Stimulated activated CD4-positive, alpha-beta T cell treated with anti-CD3 and anti-CD28 coated beads, Interleukin-4, amount 100 ng/mL, for 24 hours (primary cell): ENCODE measurements around the gene RPGRIP1.
"Not testable (repeated sequence)": the region's sequence is repeated elsewhere in the genome, so short reads cannot be mapped to it uniquely, and the experiment has no call there.

Experiments used
- DNase-seq: peaks from one replicate; pipeline ENCODE4 v3.0.0-alpha.2; 2020

The RPGRIP1 gene

GRCh38 chr14:21258889-21259787 is 20.7 kb upstream of the RPGRIP1 start:
- DNase-seq, result no peak

DNA sequence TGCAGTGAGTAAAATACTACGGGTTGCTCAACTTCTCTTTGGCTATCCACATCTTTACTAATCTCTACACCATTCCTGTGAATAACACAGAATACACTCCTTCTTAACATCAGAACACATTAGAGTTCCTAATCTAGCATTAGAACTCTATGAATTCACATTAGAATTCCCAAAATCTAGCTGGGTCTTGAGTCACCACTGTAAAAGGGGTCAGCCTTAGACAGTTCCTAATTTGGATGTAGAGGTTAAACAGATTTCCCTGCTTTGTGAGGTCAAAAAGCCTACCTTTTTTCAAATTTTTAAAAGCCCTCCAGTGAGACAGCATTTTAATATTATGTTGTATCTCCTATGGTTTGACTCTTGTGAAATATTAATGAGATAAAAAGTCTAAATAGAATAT is 18.1 kb upstream of the RPGRIP1 start:
- DNase-seq, result no peak

GRCh38 chr14:21262410-21262809 is 17.5 kb upstream of the RPGRIP1 start:
- DNase-seq, result no peak

GRCh38 chr14:21263284-21264024 is 16.4 kb upstream of the RPGRIP1 start:
- no peak for DNase-seq

- DNase-seq, result no peak
These were observed 15.7 kb upstream of the RPGRIP1 start for GRCh38 chr14:21264025-21264801.

DNA sequence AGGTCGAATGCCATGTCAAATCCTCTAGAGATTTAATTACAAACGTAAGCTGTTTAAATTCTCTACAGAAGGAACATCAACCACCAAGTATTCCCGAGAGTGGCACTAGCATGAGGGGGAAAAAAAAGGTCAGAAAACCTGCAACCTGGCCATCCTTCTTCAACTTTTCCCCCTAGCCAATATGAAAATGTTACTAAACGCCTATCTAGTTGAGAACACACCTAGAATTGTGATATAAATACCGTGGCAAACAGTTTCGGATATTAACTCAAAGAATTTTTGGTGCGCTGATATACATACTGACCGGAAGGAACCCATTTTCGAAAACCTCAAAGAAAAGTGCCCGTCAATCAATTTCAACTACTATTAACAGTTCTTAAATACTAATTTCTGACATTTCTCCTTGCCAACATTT is 12.4 kb upstream of the RPGRIP1 start:
- no peak for DNase-seq

DNA sequence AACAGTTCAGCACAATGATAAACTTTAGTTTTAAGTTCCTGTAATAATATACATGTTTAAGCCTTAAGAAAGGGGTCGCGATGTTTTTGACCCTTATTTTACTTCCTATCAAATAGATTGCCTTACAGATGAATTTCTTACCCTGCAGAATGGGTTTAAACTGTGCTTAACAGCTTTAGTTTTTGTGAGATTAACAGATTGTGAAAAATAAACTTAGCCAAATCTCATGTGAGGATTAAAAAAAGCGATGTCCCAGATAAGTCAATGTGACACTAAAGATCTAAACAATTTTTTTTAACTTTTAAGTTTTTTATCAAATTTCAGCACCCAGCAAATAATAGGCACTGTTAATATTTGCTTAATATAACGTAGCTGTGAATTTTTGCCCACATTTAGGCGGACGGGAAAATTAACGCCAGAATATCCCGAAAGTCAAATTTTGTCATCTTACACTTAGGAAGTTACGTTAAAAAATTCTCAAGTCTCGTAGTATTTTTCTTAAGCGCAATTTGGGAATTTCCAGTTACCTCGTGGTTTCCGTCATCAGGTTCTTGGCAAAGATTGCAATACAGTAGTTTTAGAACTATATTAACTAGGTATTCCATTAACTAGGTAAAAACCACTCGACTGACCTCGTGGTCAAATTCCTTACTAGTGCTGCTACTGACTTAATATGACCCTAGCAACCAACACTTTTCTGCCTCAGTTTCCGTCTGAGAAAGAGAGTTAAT is 11.8 kb upstream of the RPGRIP1 start:
- DNase-seq, result no peak

GRCh38 chr14:21268617-21269251 is 11.1 kb upstream of the RPGRIP1 start:
- peak; percentile 55 for DNase-seq

GRCh38 chr14:21269252-21270046 is 10.4 kb upstream of the RPGRIP1 start, which contains the start of gene HNRNPC:
TSS of gene HNRNPC (minus strand) at chr14:21269442. CDS start at chr14:21234193, 35,249 bp downstream.
- DNase-seq, result peak; percentile 100

GRCh38 chr14:21272661-21273060 is 7.2 kb upstream of the RPGRIP1 start:
- not testable (repeated sequence) for DNase-seq

DNA sequence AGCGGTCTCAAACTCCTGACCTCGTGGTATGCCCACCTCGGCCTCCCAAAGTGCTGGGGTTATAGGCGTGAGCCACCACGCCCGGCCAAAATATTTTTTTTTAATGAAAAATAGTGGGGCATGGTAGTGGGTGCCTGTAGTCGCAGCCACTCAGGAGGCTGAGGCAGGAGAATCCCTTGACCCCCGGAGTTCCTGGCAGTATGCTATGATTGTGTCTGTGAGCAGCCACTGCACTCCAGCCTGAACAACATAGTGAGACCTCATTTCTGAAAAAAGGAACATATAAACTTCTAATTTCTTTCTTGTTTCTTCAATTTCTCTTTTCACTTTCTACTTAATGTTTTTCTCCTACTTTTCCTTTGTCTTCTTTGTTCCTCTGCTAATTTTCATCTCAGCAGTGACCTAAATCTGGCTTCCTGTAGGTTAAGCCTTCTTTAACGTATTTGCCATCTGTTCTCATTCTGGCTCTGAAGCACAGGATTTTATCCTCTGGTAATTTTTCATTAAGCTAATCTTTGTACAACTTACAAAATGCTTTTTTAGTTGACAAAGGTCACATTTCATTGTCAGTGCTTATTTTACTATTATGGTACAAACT is 4.5 kb upstream of the RPGRIP1 start:
- DNase-seq, result no peak

DNA sequence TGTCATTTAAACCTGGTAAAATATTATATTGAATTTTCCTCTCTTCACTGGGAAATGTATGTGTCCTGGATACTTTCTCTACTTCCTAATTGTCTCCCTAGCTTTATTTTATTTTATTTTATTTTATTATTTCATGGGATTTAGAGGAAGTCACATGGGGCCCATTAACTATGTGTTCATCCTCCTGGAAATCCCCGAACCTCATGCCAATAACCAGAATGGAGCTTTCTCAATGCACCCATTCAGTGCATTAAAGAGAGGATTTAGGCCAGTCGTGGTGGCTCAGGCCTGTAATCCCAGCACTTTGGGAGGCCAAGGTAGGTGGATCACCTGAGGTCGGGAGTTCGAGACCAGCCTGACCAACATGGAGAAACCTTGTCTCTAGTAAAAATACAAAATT is 1.3 kb upstream of the RPGRIP1 start:
- no peak for DNase-seq

- not testable (repeated sequence) for DNase-seq
These were observed 2.0 kb downstream of the RPGRIP1 start for GRCh38 chr14:21281917-21282316.

GRCh38 chr14:21286516-21286915 is 6.6 kb downstream of the RPGRIP1 start:
- DNase-seq, result not testable (repeated sequence)

DNA sequence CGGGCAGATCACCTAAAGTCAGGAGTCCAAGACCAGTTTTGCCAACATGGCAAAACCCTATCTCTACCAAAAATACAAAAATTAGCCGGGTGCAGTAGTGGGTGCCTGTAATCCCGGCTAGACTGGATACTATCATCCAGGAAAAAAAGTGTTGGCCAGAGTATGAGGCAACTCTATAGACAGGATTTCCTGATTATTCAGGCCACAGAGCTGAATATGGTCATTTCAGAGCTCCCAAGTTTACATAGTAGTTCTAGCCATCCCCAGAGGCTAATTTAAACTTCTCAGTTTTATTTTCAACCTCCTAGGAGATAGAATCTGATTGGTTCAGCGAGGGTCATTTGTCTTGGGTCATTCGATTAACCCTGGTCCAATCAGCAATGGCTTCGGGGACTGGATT is 7.3 kb downstream of the RPGRIP1 start:
- DNase-seq, result no peak

- not testable (repeated sequence) for DNase-seq
These were observed 14.1 kb downstream of the RPGRIP1 start for GRCh38 chr14:21294026-21294425.

GRCh38 chr14:21298358-21298757 is 18.5 kb downstream of the RPGRIP1 start:
- no peak for DNase-seq

DNA sequence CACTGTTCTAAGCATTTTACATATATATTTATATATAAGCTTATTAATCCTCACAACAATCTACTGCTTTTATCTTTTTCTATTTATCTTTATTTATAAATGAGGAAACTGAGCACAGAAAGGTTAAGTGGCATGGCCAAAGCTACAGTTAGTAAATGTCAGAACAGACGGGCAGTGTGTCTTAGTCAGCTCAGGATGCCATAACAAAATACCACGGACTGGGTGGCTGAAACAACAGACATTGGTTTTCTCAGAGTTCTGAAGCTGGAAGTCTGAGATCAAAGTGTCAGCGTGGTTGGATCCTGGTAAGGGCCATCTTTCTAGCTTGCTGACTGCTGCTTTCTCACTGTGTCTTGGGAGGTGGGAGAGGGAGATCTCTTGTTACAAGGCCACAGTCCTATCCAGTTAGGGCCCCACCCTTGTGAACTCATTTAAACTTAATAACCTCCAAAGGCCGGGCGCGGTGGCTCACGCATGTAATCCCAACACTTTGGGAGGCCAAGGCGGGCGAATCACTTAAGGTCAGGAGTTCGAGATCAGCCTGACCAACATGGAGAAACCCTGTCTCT is 19.8 kb downstream of the RPGRIP1 start:
- DNase-seq, result no peak

DNA sequence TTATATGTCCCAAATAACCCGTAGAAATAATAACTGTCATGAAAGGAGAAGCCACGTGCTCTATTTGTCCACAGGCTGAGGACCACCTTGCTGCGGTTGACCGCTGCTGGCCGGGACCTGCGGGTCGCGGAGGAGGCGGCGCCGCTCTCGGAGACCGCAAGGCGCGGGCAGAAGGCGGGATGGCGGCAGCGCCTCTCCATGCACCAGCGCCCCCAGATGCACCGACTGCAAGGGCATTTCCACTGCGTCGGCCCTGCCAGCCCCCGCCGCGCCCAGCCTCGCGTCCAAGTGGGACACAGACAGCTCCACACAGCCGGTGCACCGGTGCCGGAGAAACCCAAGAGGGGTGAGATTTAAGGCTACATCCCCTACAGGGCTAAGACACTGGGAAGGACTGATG is 21.0 kb downstream of the RPGRIP1 start:
- DNase-seq, result peak; percentile 24
